NCI-H748 treated with DMSO at 0.1 percent for 48 hours (cell line): ENCODE results near the gene TNFRSF8.

Experiments used
- DNase-seq: peaks from one replicate; lab custom pipeline; 2025; lab: John Stamatoyannopoulos, UW

Gene TNFRSF8

DNA sequence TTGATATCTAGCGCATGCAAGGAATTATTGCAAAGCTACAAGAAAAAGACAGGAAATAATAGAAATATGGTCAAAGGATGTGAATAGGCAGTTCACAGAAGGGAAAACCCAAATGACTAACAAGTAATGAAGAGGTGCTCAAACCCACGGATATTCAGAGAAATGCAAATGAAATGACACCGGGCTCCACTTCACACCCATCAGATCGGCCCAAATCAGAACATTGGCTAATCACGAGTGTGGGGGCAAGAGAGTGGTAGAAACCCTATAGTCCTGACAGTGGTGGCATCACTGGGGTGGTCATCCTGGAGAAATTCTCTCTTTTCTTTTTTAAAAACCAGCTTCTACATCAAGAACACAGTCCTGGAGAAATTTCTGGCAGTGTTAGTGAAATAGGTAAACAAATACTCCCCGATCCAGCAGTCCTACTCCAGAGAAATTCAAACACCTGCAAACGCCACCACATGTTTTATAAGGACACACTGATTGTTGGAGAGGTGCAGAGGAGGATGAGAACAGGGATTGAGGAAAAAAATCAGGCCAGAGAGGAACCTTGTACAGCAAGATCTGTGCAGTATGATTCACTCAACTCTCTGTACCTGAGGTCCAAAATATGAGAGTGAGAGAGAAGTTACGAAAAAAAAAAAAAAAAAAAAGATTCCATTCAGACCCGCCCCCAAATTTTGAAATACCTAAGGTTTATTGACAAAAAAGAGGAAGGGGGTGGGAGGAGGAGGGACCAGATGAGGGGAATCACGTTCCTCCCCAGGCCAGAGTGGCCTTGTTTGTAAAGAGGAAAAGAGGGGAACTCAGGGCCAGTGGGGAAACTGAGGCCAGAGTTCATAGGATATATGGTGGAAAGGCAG lies 94.5 kb downstream of the TNFRSF8 start:
- DNase-seq, result no peak

DNA sequence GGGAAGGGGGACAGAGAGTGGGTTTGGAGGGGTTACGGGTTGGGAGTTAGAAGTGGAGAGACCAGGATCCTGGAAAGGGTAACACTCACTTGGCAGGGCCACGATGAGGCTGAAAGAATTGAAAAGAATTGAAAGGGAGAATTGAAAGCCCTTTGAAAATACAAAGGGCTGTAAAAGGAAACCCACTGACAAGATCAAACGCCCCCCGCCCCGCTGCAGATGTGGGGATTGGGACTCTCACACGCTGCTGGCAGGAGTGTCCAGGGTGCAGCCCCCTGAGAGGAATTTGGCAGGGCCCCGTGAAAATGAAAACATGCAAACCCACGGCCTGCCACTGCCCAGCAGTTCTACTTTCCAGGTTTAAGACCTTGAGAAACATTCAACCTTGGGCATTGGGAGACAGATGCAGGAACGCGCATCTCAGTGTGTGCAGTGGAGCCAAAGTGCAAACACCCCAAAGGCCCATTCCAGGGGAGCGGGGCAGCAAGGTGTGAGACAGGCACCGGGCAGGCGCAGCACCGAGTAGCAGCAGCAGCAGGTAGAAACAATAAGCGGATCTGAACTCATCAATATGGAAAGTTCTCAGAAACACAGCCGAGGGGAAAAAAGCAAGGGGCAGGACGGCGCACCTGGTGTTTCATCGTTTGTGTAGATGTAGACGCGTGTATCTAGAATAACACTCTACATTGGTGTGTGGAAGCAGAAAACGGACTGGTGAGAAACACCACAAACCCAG lies 95.4 kb downstream of the TNFRSF8 start:
- DNase-seq, result no peak

DNA sequence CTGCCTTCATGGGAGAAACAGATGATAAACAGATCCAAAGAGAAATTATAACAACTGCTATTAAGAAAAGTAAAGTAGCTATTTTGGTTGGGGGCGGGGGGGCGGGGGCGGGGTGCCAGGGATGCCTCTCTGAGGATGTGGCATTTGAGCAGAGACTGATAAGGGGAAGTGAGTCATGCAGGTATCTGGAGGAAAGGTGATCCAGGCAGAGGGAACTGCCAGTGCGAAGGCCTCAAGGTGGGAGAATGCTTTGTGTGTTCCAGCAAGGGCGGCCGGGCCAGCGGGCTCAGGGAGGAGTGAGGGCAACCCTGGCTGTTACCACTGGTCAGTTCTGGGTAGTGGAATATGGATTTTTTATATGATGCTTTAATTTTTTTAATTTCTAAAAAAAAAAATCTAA lies 96.7 kb downstream of the TNFRSF8 start:
- DNase-seq, result no peak

DNA sequence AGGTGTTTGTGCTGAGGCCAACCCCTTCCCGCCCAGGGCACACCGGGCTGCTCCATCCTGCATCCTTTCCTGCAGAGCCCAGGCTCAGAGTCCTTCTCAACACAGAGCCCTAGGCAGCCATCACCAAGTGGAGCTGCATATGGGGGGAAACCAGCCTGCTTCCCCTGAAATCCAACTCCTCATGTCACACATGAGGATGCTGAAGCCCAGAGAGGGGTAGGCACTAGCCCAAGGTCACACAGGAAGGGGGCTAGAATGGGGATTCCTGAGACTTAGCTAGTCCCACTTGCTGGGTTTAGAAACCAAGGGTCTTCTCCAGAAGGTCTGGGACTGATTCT lies 98.2 kb downstream of the TNFRSF8 start:
- DNase-seq, result no peak

DNA sequence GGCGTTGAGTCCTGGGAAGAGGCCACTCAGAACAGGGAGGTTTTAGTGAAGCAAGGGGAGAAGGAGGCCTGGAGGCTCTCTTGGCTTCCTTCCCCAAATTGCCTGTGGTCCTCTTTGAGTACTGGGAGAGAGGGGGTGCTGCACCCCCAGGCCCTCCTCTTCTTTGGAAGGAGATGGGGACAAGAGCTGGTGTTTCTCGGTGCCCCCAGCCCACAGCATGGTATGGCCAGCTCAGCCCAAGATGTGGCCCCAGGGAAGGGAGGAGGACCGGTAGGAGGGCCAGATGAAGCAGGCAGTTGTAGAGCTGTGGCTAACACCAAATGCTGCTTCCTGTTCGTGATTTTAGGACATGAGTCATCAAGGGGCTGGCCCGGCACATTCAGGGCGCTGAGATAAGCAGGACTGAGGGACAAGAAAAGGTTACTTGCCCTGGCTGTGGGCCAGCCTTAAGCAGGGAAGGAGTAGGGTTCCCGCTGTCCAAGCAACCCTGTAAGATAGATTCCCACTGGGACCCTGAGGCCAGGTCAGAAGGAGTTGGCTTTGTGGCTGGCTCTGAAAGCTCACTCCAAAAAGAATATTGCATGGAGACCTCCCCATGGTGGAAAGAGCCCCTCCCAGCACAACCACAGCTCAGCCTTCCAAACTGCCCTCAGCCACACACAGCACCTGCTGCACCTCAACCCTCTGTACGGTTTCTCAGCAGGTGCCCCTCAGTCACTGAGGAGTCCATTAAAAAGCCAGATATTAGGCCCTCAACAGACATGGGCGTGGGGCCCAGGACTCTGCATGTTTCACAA lies 98.8 kb downstream of the TNFRSF8 start:
- no peak for DNase-seq

DNA sequence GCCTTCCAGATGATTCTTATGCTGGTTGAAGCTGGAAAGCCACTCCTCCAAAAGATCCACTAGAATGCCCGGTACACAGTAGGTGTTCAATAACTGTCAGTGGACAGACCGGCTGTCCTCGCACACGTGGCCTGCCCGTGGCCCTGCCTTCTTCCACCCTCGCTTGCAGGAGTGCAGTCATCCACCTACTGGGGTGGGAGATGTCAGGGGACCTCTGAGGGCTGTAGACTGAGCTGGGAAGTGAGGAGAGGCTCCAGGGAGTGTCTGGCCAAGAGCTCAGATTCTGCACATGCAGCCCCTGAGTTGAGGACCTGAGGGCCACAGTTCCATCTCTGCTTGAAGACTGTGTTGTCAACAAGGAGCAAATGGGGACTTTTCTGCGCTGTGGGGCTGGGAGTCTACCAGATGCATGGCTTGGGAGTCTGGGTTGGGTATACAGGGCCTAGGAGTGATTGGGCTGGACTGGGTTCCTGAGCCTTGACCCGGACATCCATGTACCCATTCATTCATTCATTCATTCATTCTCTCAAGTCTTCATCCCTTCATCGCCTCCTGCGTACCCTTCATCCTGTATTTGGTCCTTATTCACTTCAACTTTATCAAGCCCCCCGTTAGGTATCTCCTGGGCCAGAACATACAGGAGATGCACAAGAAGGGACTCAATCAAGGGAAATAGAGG lies 99.5 kb downstream of the TNFRSF8 start:
- DNase-seq, result no peak

DNA sequence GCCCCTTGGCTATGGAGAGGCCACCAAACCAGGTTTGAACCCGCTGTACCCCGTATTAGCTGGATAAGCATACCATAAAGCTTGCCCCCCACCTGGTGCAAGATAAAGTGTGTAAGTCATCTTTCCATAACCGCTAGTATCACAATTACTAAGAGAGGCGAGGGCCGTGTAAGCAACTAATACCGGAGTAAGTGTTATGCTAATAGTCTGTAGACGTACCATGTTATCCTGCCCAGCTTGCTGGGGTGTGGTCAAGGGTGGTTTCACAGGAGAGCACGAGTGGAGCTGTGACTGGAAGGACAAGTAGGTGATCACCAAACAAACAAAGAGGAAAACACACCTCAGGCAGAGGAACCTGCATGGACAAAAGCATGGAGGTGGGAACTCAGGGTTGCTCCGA lies 100.1 kb downstream of the TNFRSF8 start:
- DNase-seq, result no peak

DNA sequence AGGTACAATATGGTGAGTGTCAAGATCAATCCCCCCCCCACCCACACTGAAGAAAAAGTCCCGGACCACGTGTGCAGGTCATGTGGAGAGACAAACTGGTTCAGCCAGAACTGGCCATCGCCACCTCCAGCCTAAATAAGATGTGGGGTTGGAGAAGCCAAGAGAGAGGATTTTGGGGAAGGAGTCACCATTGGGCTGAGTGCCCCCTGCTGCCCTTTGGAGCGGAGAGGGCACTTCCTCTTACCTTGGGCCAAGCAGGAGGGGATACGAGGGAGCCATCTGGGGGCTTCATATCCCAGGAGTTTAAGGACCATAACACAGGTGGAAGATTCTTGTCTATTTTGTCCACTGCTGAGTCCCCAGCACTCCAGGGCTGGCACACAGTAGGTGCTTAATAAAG lies 101.1 kb downstream of the TNFRSF8 start:
- DNase-seq, result no peak

DNA sequence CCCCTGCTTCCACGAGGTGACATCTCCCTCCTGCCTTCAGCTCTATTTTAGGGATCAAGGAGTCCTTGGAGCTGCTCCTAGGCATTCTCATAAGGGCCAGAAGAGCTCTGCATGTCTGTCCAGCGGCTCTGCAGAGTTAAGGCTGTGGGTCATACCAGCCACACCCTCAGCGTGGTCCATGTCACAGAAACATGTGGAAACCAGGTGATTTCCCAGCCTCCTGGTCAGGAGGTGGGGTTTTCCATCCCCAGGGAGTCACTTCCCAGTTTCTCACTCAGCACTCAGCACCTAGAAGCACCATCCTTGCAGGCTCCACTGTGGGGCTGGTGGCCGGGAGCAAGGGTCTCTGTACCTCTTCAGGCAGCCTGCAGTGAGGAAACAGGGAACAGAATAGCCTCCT lies 102.2 kb downstream of the TNFRSF8 start:
- DNase-seq, result no peak

DNA sequence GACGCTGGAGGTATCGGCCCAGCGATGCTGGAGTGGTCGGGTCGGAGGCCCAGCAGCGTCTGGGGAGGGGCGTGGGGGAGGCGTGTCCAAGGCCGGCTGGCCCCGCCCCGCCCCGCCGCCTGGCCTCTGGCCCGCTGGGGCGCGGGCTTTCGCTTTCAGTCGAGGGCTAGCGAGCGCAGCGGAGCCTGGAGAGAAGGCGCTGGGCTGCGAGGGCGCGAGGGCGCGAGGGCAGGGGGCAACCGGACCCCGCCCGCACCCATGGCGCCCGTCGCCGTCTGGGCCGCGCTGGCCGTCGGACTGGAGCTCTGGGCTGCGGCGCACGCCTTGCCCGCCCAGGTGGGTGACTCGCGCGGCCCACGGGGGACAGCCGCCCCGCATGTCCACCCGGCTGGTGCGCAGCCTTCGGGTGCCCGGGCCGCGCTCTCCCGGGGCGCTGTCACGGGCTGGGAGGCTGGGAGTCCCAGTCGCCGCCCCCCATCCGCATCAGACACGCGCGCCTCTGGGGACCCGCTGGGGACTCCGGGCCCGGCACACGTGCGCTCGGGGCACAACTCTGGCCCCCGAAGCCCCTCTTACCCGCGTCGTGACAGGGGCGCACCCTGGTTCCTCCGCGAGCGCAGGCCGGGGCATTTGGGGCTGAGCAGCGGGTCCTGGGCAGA lies 103.9 kb downstream of the TNFRSF8 start, which contains the start of gene TNFRSF1B:
TSS of gene TNFRSF1B (plus strand) at position 158 of the 659 bp plus-strand sequence. CDS start at position 259, 101 bp downstream.
- DNase-seq, result no peak

DNA sequence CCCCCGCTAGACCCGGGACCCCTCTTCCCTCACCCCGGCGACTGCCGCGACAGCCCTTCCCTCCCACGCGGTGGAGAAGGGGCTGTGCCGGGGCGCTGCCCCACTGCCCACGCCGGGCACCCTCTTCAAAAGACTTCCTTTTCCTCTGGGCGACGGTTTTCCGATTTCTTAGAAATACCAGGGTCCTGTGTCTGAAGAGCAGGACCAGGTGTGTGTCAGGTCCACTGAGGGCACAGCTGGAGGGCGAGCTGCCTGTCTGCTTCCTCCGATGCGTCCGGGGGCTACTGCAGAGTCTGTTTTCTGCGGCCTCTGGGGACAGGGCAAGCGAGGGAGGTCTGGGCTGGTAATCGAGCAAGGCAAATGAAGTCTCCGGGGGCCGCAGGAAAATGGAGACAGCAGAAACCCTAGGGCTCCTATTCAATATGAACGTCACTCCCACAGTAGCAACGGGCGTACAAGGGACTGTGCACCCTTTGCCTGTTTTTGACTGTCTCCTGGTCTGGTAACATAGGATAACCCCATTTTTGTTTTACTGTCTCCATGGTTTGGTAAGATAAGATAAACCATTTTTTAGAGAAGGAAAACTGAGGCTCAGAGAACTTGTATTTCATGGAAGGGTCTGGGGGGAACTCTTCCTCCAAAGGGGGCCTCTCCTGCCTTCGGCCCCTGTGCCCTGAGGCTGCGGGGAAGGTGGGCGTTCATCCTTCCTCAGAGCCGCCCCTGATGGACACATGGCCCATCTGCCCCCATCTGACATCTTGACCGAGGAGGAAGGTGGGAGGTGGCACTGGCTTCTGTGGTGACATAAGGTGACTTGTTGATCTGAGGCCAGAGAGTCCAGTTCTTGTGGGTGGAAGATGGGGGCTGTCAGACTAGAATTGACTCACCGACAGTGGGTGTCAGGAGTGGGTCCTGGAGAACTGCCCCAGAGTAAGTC lies 104.7 kb downstream of the TNFRSF8 start:
- no peak for DNase-seq

DNA sequence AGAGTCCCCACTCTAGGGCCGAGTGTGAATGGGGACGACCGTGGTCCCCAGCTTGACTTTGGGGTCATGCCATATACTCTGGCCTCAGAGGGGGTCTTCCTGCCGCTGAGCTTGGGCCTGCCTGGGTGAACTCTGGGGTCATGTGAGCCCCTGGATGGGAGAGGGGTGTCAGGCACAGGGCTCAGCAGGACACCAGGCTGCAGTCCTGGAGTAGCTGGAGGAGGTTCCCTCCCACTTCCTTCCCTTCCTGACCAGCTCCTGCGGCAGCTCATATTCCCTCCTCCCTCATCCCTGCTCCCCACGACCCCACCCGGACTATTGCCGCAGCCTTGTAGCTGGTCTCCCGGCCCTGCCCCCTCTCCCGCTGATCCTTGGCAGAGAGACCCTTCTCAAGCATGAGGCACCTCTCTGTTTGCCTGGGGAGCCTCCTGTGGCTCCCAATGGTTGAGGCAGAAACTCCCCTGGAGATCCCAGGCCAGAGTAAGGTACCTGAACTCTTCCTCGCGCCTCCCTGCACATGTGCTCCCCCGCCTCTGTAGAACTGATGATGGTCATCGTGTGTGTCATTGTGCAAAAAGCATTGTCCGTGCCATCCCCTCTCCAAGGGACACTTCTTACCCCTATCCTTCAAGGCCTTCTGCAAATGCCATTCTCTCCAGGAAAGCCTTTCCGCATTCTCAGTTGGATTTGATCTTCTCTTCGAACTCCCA lies 105.5 kb downstream of the TNFRSF8 start:
- DNase-seq, result no peak

DNA sequence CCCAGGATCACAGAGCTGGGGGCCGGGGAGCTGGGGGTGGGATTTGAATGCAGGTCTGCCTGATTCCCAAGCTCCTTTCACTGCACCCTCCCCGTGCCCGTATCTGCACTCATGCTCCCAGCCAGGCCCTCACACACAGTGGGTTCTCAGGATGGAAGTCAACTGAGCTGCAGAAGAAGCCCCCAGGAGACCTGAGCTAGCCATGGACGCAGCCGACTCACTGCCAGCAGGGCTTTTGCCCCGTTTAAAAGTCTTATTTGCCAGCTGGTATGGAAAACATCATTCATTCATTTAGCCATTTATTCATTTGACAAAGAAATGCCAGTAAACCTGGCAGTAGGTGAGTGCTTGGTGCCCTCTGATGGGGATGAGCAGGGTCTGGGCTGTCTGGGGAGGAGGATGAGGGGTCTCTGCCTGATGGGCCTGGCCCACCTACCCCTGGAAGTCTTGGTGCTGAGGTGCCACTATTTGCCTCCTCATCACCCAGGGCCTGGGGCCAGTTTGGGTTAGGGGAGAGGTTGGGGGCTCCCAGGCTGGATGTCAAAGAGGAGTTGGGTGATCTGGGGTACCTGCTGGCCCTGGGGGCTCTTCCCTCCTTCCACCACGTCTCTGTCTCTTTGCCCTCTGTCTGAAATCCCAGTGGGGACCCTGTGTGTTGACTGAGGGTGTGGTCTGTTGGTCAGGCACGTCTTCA lies 106.5 kb downstream of the TNFRSF8 start:
- no peak for DNase-seq

DNA sequence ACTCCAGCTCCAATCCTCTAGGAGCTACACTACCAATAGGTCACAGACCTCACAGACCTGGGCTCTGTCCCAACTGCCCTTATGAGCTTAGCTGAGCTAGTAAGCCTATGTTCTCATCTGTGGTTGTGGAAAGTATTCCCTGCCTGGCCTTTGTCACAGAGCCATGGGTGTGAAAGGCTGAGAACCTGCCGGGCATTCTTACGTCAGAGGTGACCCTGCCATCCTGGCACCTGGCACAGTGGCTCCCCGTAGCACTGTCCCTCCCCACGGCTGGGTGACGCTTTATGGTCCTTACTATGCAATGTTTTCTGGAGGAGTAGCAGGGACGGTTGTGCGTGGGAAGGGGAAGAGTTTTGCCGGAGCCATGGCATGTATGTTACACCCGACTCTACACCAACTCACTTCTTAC lies 107.2 kb downstream of the TNFRSF8 start:
- no peak for DNase-seq

DNA sequence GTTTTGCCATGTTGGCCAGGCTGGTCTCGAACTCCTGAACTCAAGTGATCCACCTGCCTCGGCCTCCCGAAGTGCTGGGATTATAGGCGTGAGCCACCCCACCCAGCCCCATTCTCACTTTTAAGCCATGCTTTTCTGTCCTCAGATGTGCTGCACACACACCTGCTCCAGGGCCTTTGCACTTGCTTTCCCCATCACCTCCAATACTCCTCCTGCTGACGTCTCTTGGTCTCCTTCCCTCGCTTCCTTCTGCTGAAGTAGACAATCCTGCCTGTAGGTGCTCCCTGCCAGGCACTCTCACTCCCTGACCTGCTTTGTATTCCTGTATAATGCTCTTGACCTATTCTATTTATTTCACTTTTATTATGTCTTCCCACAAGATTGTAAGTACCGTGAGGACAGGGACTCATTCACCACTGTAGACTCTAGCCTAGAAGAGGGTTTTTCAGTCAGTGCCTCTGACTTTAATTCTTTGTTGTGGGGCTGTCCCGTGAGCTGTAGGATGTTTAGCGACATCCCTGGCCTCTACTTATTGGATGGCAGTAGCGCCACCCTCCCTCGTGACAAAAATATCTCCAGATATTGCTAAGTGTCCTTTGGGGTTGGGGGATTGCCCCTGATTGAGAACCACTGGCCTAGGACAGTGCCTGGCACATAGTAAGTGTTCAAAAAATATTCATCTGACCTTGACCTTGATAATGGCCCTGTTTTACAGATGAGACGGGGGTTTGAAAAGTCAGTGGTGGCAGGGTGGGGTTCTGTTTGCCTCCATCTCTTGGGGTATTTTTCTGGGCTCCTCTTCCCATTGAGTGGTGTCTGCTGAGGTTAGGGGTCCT lies 108.3 kb downstream of the TNFRSF8 start:
- DNase-seq, result no peak

DNA sequence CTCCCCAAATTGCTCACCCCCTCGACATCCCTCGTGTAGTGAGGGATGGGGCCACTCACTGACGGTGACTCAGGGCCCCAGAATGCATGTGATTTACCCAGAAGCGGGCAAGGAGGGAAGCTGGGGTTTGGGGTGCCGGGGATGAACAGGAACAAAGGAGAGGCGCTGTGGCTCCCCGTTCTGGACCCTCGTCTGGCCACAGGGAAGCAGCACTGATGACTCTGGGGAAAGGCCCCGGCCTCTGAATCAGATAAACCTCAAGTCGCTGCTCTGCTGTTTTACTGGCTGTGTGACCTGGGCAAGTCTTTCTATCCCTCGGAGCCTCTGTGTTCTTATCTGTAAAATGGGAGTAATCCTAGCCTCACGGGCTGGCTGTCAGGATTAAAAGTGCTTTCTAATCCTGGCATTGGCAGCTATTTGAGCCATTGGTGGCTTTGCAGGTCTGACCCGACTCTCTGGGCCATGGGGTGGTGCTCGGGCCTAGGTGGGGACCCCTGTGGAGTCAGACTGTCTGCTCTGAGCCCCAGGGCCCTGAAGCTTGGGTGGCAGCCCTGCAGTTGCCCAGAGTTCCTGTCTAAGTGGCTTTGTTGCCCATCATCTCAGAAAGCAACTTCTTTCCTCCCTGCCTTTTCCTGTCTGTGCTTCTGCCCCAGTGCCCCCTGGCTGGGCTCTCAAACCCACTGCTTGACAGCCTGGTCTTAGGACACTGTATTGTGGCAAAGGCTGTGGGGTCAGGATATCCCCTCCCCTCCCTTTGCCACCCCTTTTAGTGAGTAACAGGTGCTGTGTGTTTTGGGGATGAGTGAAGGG lies 109.1 kb downstream of the TNFRSF8 start:
- DNase-seq, result no peak

DNA sequence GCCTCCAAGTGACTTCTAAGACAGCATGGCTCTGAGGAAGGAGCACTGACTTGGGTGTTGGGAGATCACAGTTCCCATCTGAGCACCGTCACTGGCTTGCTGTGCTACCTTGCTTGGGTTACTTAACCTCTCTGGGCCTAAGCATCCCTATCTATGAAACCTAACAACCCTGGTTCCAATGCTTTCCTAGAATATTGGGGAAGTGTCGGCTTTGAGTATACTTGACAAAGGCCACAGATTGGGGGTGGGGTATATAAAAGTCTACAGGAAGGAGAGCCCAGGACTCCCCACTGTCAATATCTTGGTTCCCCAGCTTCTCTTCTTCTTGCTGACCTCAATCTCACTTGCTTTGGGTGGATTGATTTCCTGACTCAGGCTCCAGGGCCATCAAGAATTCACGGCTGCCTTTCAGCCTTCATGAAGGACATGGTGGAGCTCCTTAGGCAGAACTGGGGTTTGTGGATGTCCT lies 110.0 kb downstream of the TNFRSF8 start:
- DNase-seq, result no peak
